KBM-7 (cell line): ENCODE data around the gene ZGPAT.

Experiments used
- DNase-seq: peaks from one replicate; pipeline ENCODE4 v3.0.0-alpha.2; 2015
- in situ Hi-C: fragments of 300-500 bp; cut with MboI; formaldehyde crosslinking; loops from 2 replicates; pipeline ENCODE4 v1.14.3; 2020; ENCODE audit warnings: low sequenced_read_pairs, low pct_unique_long_range_greater_than_20kb, mixed read lengths

Gene ZGPAT

DNA sequence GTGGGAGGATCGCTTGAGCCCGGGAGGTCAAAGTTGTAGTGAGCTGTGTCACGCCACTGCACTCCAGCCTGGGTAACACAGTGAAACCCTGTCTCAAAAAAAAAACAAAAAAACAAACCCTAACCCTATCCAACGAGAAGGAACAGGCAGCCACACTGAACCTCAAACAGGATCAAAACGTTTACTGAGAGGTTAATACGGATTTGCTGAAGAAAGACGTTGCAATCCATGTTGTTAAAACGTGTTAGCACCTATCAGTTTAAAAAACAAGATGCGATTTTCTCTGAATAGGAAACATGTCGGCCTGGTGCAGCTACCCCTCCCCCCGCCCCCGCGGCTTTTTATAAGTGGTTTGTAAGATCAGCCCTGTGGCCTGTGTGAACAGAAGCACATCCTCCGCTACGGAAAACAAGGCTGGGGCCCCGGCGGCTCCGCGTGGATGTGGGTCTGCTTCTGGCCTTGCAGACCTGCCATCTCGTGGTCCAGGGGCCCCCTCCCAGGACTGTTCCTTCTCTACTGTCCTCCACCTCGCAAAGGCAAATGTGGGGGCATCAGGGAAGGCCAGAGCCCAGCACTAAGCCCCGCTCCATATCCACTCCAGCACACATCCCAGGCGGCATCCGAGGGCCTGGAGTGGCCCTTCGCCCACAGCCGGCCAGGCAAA, 43.1 kb downstream of the ZGPAT start:
- peak; percentile 19 for DNase-seq
- in situ Hi-C loops, result no loop called here

DNA sequence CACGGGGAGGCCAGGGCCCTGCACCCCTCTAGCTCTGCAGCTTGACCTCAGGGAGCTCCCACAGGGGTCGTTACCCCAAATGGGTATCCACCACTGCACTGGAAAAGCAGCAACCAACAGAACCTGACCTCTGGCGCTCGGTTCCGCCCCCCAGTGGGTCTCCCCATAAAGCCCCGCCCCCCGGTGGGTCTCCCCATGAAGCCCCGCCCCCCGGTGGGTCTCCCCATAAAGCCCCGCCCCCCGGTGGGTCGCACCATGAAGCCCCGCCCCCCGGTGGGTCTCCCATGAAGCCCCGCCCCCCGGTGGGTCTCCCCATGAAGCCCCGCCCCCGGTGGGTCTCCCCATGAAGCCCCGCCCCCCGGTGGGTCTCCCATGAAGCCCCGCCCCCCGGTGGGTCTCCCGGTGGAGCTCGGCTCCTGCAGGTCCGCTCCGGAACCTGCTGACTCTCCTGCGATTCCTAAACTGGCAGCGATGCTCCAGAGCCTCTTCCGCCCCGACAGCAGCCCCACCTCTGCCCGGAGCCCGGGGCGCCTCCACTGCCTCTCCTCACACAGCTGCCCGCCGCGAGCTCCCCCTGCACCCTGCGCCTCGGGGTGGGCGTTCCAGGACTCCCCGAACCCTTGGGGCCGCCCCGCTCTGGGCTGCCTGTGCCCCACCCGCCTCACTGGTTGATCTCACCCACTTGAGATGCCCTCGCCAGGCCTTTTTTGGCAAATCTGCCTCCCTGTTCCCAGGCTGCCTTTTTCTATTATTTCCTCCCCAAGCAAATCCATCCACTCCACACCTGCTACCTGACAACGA, 43.8 kb downstream of the ZGPAT start:
- in situ Hi-C loops, result no loop called here
- DNase-seq, result no peak

DNA sequence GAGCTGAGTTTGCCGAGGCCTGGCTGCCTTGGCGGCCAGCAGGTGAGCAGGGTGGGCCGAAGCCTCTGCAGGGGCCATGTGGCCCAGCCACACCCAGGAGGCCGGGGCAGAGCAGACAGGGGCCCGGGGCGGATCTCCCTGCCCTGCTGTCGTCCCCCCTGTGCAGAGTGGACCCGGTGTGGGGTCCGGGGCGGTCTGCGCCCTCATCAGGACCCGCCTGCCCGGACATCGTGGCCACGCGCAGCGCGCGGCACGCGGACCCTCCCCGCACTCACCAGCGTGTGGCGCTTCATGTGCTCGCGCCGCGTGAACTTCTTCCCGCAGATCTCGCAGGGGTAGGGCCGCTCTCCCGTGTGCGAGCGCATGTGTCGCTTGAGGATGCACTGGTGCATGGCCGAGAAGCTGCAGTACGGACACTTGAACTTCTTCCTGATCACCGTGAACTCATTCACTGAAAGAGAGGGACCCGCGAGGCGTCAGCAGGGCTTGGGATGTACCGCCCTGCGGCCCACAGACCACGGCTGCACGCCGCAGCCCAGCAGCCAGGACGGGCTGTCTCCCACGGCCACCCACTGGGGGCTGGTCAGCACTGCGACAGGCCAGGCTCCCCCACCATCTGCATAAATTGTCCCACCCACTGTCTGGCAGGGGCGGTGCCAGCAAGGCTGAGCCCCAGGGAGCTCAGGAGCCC, 44.7 kb downstream of the ZGPAT start:
- no peak for DNase-seq
- in situ Hi-C loops, result no loop called here

DNA sequence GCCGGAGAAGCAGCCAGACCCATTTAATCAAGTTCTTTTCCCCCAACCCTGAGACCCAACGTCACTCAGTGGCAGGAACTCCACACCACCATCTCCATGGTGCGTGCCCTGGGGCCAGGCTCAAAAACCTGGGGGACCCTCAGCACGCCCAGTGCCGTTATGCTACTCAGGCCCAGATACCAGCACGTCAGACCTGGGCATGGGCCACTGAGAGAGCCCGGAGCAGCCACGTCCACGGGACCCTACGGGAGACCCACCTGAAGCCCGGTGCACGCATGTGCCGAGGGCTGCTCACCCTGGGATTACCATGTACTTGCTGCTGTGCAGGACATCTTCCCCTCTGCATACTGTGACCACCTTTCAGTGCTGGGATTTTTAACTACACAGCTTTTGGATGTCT, 45.5 kb downstream of the ZGPAT start:
- no peak for DNase-seq
- in situ Hi-C loops, result no loop called here

DNA sequence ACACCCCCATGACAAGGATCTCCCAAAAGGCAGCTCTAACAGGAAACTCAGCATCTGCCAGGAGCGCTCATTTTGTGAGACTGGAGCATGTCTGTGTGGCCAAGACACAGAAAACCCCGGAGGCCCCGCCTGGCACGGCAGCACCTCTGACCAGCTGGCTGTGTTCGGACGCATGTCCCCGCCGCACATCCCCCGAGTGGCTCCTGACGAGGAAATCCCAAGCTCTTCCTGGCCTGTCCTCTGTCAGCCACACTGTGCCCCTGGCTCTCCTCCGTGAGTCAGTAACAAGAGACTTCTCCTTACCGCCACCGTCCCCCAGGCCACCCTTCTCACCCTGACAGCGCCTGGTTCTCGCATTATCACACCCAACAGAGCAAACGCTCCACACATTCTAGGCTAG, 46.2 kb downstream of the ZGPAT start:
- in situ Hi-C loops, result no loop called here
- DNase-seq, result no peak

DNA sequence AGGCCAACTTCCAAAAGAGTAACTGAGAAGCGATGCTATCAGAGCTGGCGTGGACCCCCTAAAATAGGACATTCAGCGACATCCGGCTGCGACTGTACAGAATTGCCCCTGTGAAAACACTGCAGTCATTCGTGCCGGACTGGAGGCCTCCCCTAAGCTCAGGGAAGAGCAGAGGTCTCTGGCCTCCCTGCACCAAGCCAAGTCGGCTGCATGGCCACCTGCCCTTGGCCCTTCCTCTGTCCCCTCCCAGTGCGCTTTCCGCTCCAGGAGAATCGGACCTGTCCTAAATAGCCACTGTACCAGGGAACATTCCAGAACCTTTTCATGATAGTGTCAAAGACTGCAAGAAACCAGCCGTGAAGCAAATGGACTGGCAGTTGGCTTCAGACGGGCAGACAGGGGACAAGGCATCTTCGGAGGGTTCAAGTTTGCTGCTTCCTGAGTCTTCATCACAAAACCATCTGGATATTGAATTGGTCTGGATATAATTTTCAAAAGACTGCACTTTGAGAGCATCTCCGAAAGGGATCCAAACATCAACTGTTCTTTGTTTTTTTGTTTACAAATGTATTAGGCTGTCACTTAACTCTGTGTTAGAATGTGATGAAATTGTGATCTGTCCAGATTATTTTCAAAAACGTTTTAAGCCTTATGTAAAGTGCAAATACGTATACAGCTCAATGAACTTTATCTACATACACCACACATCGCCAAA, 48.3 kb downstream of the ZGPAT start:
- in situ Hi-C loops, result no loop called here
- DNase-seq, result no peak

DNA sequence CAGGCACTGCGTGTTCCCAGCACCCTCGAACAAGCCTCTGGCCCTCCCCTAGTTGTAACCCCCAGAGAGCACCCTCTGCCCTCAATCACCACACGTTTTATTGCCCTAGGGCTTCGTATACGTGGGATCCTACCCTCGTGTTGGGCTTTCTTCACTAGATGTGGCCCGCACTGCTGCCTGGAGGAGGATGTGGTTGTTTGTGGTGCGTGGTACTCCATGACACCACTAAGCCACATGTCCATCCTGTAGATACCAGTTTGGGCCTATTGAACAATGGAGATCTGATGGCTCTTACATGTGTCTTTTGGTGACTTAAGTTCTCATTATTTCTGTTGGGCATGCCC, 48.8 kb downstream of the ZGPAT start:
- no peak for DNase-seq
- in situ Hi-C loops, result no loop called here

DNA sequence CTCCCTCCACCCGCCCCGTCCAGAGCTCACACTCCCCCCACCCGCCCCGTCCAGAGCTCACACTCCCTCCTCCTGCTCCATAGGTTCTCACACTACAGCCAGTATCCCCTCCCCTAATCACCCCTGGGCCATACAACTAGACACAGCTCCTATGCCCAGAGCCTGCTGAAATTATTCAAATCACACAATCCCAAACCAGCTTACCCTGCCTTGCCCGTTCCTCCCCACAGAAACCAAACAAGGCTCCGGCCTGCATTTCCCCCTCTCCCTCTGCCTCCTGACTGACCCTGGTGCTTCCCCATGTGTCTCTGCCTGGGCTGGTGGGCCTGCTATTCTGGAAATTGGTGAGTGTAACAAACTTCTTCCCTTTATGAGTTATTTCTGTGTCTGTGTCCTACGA, 50.3 kb downstream of the ZGPAT start:
- in situ Hi-C loops, result no loop called here
- DNase-seq, result no peak

DNA sequence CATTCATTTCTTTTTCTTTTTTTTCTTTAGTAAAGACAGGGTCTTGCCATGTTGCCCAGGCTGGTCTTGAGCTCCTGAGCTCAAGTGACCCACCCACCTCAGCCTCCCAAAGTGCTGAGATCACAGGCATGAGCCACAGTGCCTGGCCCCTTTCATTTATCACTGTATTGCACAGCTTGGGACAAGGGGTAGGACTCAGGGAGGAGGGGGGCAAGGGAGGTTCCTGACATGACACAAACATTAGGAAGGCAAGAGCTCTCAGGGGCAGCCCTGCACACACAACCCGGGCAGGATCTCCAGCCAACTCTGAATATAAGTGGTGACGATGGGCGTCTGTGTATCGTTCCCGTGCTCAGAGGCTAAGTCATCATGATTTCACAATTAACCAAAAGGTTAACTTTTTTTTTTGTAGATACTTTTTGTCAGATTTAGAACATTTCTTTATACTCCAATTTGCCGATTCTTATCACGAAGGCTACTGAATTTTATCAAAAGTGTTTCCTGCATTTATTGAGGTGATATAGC, 51.6 kb downstream of the ZGPAT start:
- DNase-seq, result no peak
- in situ Hi-C loops, result no loop called here

DNA sequence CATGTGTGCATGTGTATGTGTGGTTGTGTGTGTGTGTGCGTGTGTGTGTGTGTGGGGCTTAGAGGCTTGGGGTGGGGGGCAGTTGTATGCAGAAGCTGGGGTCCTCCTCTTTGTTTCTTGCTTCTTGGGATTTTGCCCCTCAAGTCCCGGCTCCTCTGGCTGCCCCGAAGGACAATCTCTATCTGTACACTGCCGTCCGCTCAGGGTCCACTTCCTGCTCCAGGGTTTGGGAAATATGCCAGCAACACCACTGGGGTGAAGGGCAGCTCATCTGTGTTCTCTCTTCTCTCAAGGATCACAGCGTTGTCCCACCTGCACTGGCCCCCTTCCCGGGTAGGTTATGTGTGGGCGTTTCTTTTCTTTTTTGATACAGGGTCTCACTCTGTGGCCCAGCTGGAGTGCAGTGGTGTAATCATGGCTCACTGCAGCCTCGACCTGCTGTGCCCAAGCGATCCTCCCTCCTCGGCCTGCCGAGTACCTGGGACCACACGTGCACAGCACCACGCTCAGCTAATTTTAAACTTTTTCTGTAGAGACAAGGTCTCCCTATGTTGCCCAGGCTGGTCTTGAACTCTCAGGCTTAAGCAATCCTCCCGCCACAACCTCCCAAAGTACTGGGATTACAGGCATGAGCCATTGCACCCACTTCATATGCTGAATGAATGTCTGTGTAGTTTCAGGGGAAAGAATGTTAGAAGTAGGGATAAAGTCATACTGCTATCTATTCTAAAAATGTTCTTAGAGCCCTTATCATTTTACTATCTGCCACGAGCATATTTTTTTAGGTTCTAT, 57.4 kb downstream of the ZGPAT start:
- in situ Hi-C loops, result no loop called here

DNA sequence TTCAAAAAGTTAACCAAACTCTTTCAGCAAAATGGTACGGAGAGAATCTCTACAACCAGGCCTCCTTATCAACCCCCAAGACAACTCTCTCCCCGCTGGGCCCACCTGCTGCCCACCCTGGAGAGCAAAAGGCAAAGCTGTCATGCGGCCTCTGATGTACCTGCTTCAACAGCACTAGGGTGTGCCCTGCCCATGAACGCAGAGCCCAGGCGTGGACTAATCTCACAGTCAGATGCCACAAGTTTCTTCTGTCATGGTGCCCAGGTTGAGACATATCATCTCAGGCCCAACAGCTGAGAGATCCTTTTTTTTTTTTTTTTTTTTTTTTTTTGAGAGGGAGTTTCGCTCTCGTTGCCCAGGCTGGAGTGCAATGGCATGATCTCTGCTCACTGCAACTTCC, 58.1 kb downstream of the ZGPAT start:
- in situ Hi-C loops, result no loop called here
- DNase-seq, result no peak

More for the DNA sequence above, 57.4 kb downstream of the ZGPAT start:
- DNase-seq, result no peak

DNA sequence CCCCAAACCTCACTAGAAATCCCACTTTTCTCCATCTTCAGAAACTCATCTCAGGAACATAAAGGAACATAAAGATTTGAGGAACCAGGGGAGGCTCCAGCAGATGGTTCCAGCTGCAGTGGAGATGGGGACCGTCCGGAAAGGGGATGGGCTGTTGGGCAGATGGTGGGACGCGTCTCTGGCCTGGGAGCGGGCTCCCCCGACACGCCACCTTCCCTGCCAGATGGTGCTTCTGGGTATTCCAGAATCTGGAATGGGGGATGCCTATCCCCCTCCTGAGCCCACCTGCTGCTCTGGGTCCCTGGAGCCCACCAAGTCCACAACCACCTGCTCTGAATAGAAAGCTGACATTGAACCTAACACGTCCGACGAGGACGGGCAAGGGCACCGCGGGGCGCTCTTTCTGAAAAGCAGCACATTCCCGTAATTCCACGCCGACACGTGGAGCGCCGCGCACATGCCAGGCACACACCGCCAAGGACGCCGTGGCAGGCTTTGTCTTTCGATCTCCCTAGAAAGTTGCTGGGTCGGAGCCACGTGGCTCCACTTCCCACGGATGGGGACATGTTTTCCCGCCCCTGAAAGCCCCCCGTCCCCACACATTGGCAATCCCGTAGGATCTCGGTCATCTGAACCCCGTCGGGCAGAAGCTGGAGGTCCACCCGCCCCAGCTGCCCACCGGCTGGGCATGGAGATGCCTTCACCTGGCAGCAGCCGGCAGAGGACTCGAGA, 59.0 kb downstream of the ZGPAT start:
- in situ Hi-C loops, result no loop called here
- no peak for DNase-seq

DNA sequence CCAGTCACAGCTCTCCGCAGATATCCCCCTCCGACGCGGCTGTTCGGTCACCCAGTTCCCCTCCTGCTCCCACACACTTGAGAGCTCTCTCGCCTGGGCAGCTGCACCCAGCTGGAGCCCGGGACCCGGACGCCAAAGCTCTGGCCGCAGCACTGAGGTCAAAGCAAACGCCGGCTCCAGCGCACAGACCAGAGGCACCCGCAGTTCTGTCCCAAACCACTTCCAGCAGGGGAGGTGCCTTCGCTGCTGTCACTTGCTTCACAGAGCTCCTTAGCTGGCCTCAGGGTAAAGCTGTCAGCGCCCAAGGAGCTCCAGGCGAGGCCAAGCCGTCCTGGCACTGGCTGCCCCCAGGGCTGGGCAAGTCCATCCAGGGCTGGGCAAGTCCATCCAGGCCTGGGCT, 59.6 kb downstream of the ZGPAT start:
- in situ Hi-C loops, result no loop called here
- no peak for DNase-seq

DNA sequence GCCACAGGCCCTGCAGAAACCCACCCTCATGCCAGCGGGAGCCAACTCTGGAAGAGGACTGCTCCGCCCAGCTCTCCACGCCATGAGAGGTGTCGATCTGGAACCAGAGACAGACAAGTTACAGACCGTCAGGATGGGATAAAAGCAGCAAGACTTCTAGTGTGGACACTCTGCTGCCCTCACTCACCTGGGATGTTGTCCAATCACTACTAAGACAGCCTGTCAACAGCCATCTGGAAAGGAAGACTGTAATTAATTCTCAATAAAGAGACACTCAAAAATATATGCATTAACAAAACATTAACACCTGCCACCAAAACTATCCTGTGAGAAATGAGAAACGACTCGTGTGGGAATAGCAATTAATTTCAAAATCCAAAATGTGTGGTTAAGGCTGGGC, 60.0 kb downstream of the ZGPAT start:
- in situ Hi-C loops, result no loop called here
- DNase-seq, result no peak

DNA sequence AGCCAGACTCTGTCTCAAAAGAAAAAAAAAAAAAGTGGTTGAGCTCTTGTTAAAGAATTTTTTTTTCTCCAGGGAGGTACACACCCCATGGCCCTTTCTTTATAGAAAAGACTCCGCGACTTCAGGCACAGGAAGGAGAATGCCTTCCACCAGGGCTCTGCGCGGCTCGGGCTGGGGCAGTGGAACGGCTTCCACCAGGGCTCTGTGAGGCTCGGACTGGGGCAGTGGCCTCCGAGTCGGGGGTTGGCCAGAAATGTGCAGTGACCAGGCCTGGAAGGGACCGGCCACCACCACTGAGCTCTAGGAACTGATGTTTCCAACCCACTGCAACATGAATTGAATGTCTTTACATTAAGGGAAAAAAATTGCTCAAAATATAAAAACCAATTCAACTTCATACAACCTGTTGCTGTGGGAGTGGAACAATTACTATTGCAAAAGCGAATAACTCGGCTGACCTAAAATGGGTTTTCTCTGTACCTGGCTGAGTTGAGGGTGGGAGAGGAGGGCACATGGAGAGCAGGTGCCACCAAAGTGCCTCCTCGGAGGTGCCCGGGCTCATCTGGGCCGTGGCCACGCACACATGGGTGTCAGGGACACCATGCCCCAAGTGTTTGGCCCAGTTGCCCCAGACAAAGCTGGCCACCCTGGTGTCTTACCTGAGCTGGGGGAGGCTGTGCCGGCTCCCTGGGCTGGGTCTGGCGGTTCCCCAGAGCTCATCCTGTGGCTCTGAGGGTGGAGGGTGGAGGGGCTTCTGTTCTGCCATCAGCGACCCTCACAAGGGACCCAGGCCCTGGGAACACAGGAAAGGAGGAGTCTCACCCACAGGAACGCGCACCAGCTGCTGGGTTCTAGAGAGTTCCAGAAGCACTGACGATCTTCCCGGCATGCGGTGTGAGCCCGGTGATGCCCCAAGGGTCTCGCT, 61.0 kb downstream of the ZGPAT start:
- in situ Hi-C loops, result no loop called here

DNA sequence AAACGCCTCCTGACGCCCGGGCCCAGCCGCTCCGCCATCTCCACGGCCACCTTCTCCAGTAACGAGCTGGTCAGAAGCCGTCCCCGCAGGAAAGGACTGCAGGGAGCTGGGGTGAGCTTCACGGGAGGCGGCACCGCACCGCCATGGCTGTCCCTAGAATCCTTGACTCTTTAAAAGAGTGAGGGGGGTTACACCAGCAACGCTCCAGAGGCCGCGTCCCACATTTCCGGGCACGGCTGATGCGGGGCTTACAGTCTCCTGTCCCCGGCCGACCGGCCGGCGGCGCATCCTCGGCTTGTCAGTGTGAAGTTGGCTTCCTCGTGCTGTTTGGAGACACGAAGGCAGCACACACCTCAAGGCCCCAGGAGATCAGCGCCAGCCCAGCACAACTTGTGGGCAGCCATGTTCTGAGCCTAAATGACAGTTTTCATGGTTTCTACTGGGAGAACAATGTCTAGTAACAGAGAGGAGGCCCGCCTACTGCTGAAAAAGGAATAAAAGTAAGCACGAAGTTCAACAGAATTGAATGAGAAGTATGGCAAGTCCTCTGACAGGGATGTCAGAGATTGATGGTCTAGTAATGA, 62.1 kb downstream of the ZGPAT start:
- in situ Hi-C loops, result no loop called here
- no peak for DNase-seq

More for the DNA sequence above, 61.0 kb downstream of the ZGPAT start:
- DNase-seq, result no peak
